OCI-LY1 (cell line): ENCODE results near the gene ARL5C.

Source experiments
- EZH2 ChIP-seq: fragments of 200-600 bp; sonication (generic), shearing (Covaris generic); IDR thresholded peaks from 2 replicates; pipeline ENCODE4 v1.8.0; 2017; ENCODE audit warnings: borderline replicate concordance, mixed run types, mild to moderate bottlenecking, antibody characterized with exemption, low read length, moderate library complexity, mixed read lengths
- TF ChIP-seq, protein P1 (sequence below): fragments of 200-600 bp; sonication (generic), shearing (Covaris generic); IDR thresholded peaks from 2 replicates; pipeline ENCODE4 v1.5.1; 2017; ENCODE audit warnings: mild to moderate bottlenecking, antibody characterized with exemption, low read length, moderate library complexity, mixed read lengths

DNA sequence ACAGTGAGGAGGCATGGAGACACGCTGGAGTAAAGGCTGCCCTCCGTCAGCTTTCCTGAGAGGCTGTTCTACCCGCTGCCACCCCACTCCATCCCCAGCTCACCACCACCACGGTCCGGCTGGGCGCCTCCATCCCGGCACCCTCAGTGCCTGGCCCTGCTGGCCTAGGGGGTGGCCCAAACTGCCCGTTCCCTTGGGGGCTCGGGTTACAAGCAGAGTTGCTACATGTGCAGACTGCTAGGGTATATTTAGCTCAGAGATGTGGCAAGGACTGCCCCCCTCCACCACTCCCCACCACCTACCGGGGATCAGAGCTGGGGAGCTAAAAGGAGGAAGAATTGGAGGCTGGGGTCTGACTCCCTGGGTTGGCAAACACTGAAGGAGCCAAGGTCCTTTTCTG is 27.4 kb upstream of the ARL5C start:
- TF ChIP-seq, protein P1, sequence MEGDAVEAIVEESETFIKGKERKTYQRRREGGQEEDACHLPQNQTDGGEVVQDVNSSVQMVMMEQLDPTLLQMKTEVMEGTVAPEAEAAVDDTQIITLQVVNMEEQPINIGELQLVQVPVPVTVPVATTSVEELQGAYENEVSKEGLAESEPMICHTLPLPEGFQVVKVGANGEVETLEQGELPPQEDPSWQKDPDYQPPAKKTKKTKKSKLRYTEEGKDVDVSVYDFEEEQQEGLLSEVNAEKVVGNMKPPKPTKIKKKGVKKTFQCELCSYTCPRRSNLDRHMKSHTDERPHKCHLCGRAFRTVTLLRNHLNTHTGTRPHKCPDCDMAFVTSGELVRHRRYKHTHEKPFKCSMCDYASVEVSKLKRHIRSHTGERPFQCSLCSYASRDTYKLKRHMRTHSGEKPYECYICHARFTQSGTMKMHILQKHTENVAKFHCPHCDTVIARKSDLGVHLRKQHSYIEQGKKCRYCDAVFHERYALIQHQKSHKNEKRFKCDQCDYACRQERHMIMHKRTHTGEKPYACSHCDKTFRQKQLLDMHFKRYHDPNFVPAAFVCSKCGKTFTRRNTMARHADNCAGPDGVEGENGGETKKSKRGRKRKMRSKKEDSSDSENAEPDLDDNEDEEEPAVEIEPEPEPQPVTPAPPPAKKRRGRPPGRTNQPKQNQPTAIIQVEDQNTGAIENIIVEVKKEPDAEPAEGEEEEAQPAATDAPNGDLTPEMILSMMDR = no peak
- TF ChIP-seq EZH2 = no peak
